Right ventricle myocardium superior (tissue), 1 donor: ENCODE data around the gene SFTPA1. TPM values are rescaled to one million over a fixed set of nuclear protein-coding genes. Genes with fewer than 3 reads are reported as not detected.

Experiments used
- total RNA-seq: library from RNA; stranded (reverse); fragmentation: NEBNext Ultra II Directional; extraction: Animal tissue kit (Norgen Biotek cat#: 25700); gene quantifications from one replicate; pipeline ENCODE4 v1.2.1, GENCODE V29; 2021
- donor health status: DM: no; HTN: yes; CAD: no; lungs with severe emphysema.

The SFTPA1 gene
- total RNA-seq, 1 donor from 2014 or later = 0.22 TPM

Other genes starting within 250 kb of the SFTPA1 start
- gene ZCCHC24, start 165.3 kb upstream of the SFTPA1 start, total RNA-seq = 53.3 TPM
- gene EIF5AL1, start 98.4 kb upstream of the SFTPA1 start, total RNA-seq = 0.13 TPM
- gene SFTPA2, start 50.5 kb upstream of the SFTPA1 start, total RNA-seq = 0.27 TPM
- gene NUTM2B, start 92.3 kb downstream of the SFTPA1 start, total RNA-seq = 1.2 TPM
- gene NUTM2E, start 215.8 kb downstream of the SFTPA1 start, total RNA-seq = not detected